Stimulated activated CD4-positive, alpha-beta T cell treated with anti-CD3 and anti-CD28 coated beads, TNF-alpha, amount 100 ng/mL, for 24 hours (primary cell): ENCODE data around the gene UBTD1.
"Not testable (repeated sequence)": the region's sequence is repeated elsewhere in the genome, so short reads cannot be mapped to it uniquely, and the experiment has no call there.

Source experiments
- DNase-seq, 3 experiments: peaks; one replicate each; pipeline ENCODE4 v3.0.0-alpha.2; 2020; ENCODE audit warnings: low read depth in 3 of 3

Gene UBTD1

DNA sequence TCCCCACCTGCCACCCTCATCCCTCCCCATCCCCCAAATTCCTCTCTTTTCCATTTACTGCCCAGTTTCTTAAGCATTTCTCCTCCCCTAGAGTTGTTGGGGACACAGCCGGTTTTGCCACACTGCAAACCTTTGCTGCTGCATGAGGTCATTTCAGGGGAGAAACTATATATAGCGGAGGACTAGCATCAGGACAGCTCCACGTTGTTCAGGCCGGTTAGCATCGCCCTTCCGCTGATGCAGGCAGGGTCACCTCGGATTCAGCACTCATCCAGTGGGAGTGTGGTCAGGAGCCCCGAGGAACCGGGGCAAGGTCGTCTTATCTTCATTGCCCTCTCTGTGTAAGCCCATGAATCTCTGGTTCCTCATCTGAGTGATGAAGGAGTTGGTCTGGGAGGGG is 15.6 kb downstream of the UBTD1 start:
- no peak for DNase-seq

DNA sequence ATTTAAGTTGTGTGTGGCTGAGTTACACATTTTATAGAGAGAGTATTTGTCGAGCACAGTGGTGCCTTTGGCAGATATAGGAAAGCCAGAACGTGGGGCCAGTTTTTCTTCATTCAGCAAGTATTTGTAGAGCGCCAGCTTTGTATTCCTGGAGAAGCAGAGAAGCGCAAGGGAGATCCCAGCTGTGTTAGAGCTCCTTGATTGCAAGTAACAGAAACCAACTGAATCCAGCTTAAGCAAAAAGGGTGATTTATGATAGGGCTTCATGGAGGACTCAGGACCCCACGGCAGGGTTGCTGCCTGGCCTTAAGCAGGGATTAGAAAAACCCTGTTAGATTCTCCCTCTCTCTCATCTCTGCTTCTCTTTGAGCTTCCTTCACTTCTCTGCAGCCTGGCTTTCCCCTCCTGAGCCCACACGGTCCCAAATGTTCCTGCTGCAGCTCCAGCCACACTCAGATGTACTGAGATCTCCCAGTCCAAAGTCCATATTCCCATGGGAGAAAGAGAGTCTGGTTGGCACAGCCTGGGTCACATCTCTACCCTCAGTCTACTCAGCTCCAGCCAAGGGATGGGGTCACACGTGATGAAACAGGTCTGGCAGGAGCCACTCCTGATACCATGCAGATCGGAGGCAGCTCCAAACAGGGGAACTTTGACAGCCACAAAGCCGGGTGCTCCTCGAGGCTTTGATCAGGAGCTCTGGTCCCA is 16.7 kb downstream of the UBTD1 start:
- DNase-seq = no peak

DNA sequence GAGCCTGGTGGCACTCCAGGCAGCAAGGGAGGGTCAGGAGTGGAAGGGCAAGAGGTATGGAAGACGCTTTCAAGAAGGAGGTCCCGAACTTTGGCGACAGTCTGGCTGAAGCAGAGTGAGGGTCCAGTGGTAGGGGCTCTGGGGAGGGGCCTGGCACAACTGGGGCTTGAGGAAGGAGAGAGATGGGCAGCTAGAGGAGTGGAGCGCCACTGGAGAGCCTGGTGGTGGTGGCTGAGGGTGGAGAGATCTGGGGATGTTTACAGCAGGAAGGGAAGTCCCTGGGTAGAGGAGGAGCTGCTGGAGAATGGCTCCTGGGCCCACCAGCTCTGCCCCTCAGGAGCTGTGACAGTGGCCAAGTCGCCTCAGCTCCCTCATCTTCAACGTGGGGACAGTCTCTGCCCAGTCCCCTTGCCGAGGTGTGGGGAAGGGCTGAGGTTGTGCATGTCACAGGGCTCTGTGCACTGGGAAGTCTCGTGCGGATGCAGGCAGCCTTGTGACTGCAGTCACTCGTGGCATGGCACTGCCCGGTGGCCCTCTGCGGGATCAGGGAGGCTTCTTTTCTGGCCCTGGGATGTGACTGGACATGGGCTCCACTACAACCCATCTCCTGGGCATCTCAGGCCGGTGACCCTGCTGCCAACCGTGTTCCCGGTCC is 18.5 kb downstream of the UBTD1 start:
- no peak for DNase-seq

DNA sequence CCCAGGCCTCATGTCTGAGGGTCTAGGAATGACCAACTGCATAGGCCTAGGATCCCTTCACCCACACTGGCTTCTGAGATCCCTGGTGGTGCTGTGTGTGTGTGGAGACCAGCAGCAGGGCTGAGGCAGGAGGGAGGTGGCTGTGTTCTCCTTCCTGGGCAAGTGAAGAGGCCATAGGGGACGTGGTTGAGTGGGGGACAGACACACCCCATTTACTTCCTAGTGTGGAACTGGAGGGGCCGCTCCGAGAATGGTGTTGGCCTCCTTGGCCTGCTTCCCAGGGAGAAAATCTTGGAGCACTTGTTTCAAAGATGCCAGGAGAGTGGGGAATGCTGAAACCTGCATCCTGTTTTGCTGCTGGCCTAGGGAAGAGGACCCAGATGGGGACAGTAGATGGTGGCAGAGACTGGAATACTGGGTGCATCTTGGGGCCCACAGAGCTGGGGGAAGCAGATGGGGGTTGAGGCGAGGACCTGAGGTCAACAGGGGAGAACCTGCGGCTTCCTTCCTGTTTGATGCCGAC is 19.1 kb downstream of the UBTD1 start:
- no peak for DNase-seq

DNA sequence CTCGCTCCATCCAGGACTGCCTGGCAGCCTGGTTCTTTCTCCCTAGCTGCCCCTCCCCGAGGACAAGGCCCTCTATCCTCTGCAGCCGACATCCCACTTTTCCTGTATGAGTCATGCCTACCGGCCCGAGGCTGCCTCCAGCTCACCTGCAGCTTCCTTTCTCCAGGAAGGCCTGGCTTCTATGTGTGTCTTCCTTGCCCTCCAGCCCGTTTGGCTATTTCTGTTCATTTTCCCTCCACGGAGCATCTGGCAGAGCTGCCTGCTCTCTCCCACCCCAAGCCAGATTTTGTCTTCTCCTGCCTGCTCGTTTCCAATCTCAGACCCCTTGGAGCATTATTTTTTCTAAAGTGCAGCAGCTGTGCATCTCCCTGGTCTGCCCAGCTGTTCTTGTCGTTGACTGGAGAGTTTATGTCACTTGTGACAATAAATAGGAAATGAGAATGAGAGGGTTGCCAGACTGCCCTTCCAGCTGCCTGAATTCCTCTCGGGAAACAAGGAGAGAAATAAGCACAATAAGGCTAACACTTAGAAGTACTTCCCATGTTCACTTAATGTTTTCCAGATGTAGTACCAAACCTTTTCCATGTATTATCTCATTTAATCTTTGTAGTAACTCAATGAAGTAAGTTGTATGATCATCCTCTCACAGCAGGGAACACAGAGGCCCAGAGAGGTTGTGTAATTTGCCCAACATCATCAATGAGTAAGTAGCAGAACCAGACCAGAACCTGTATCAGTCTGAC is 19.7 kb downstream of the UBTD1 start:
- no peak for DNase-seq

DNA sequence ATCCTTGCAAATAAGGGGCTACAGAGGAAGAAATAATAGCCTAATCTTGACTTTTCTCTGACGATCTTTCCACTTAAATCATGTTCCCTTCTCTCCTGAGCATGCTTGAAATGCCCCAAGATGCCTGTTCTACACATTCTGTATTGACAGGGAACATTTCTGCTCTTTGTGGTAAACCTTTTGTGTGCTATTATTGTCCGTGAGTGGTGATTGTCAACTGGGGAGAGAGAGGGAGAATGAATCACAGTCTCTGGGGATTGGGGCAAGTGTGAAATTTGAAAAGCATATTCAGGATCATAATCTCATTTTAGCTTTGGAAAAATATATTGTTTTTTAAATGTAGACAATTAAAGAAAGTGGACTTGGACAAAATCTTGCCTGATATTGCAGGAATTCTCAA is 20.6 kb downstream of the UBTD1 start:
- DNase-seq = no peak

DNA sequence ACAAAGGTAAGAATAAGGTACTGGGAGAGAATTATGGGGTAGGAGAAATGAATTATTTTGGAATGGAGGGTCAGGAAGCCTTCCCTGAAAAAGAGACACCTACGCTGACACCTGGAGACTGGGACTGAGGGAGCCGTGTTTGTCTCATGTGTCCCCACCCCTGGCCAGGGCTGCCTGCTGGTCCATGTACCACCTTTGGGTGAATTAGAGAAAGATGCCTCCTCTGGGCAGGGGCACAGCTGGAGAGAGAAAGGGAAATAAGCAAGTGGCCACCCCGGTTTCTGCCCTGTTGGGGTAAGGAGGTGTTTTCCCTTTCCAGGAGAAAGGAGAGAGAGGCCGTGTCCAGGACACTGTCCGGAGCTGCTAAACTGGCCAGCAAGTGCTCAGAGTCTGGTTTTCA is 21.8 kb downstream of the UBTD1 start:
- no peak for DNase-seq

GRCh38 chr10:97520978-97521761 is 22.4 kb downstream of the UBTD1 start:
- no peak for DNase-seq

DNA sequence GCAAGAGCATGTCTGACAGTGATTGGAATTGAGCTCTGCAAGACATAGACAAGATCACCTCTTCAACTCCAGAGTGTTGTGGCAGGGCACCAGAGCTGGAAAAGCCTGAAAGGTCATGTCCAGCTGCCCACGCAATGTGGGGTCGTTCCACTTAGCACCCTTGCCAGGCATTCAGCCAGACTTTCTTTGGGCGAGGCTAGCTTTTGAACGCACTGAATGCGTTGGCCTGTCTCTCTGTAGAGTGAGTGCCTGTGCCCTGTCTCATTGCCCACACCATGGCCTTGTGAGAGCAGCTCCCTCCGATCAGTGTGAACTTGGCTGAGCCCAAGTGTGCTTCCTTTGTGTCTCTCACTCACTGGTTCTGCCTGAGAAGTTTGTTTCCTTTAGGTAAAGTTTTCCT is 23.3 kb downstream of the UBTD1 start:
- no peak for DNase-seq

- no peak for DNase-seq
Measured at GRCh38 chr10:97522937-97523336, 24.2 kb downstream of the UBTD1 start.

DNA sequence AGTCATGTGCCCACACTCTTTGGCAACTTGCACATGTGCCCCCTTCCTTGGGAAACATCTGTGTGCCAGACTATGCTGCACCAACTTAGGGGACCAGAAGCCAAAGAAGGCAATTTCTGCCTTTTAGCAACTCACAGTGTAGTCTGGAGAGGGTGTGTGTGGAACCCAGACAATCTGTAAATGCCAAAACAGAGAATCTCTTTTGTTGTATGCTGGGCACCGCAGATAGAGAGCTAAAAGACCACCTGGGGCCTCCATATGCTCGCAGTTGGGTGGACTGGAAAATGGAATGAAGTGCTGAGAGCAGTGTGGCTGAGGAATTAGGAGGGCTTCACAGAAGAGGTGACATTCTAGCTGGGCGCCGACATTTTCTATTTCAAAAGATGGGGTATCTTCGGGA is 26.4 kb downstream of the UBTD1 start:
- DNase-seq = no peak

DNA sequence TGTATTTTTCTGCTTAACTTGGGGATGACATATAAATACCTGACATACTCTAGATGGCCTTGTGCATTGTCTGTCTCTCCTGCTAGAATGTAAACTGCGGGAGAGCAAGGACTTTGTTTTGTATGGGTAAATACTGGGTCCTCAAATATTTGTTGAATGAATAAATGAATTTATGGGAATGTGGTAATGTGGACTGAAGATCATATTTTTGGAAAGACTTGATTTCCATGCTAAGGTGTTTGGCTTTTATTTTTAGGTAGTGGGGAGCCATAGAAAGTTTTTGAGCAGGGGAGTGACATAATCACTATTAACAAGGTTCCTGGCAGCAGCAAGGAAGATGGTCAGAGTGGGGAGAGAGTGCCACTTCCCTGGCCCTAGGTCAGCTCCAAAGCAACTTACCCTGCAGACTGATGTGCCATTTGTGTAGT is 27.0 kb downstream of the UBTD1 start:
- DNase-seq = no peak

DNA sequence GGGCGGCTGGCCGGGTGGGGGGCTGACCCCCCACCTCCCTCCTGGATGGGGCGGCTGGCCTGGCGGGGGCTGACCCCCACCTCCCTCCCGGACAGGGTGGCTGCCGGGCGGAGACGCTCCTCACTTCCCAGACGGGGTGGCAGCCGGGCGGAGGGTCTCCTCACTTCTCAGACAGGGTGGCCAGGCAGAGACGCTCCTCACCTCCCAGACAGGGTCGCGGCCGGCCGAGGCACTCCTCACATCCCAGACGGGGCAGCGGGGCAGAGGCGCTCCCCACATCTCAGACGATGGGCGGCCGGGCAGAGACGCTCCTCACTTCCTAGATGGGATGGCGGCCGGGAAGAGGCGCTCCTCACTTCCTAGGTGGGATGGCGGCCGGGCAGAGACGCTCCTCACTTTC is 30.2 kb downstream of the UBTD1 start:
- DNase-seq = not testable (repeated sequence)

DNA sequence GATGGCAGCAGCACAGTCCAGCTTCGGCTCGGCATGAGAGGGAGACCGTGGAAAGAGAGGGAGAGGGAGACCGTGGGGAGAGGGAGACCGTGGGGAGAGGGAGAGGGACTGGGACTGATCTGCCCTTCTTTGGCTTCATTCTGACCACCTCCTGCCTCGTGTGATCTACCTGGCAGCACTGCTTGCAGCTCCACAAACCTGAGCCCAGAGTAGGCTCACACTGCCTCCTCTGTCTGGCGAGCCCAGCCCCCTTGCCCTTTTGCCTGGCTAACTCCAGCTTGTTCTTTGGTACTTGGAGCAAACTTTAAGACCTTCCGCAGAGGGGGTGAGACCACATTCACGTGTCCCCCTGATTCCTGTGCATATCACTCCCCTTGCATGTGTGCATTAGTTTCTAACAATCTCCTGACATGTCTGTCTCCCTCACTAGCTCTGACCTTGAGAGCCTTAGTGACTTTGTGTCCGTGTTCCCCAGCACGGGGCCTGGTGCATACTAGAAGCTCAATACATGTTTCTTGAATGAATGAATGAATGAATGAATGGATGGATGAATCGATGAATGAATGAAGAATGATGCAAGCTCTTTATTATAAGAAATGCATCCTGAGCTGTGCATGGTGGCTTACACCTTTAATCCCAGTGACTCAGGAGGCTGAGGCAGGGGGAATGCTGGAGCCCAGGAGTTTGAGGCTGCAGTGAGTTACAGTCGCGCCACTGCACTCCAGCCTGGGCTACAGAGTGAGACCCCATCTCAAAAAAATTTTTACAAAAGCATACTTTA is 31.2 kb downstream of the UBTD1 start:
- no peak for DNase-seq

GRCh38 chr10:97531401-97531986 is 32.8 kb downstream of the UBTD1 start:
- no peak for DNase-seq

- DNase-seq = no peak
Measured at GRCh38 chr10:97532935-97533671, 34.4 kb downstream of the UBTD1 start.

GRCh38 chr10:97533888-97534287 is 35.2 kb downstream of the UBTD1 start:
- DNase-seq = no peak

- peak in 2 of 3 experiments; percentile 27 to 42 for DNase-seq
Measured at GRCh38 chr10:97534746-97535367, 36.1 kb downstream of the UBTD1 start.

DNA sequence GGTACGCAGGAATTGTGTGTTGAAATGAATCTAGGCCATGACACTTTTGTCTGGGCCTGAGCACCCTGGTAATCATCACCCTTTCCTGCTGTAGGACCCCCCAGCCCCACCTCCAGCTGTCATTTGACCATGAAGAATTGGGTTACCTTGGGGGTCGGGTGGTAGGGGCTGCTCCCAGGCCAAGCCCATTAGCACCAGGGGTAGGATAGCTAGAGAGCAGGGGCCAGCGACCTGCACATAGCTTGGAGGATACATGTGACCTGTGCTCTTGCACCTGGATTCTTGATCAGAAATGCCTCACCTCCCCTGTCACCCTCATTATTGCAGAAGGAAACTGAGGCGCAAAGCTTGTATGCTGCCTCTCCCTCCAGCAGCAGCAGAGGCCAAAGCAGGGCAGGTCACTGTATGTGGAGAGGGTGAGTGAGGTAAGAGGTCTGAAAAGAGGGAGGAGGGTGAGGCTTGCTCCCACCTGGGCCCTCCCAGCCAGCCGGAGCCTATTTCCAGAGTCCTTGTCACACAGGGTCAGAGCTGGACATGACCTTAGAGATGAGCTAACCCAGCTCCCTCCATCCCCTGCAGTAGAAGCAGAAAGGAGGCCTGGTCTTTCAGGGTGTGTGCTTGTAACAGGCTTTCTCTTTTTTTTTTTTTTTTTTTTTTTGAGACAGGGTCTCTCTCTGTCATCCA is 38.6 kb downstream of the UBTD1 start:
- DNase-seq = no peak
